Loucy (cell line): Measurements from ENCODE around the gene ERAP2.
"Not testable (repeated sequence)": the region's sequence is repeated elsewhere in the genome, so short reads cannot be mapped to it uniquely, and the experiment has no call there.

Experiments
- H2AFZ ChIP-seq: fragments of 200-600 bp; sonication (generic); 2 replicates; pipeline ENCODE4 v1.6.0; 2016; ENCODE audit warnings: antibody characterized with exemption, mild to moderate bottlenecking, low read length, moderate library complexity
- H3F3A ChIP-seq: fragments of 200-600 bp; 2 replicates; pipeline ENCODE4 v1.6.0; 2016; ENCODE audit warnings: antibody characterized with exemption, low read depth, mild to moderate bottlenecking
- H3K27me3 ChIP-seq: fragments of 200-600 bp; sonication (generic); 2 replicates; pipeline ENCODE4 v1.6.1; 2014; ENCODE audit warnings: low read length, mild to moderate bottlenecking; ENCODE audit not compliant: insufficient read depth, poor library complexity, severe bottlenecking
- H3K36me3 ChIP-seq: fragments of 200-600 bp; sonication (generic); 2 replicates; pipeline ENCODE4 v1.6.1; 2016; ENCODE audit warnings: low read length; ENCODE audit not compliant: insufficient read depth
- H3K4me1 ChIP-seq: fragments of 200-600 bp; sonication (generic); 2 replicates; pipeline ENCODE4 v1.5.1; 2014; ENCODE audit warnings: low read length, mild to moderate bottlenecking; ENCODE audit not compliant: insufficient read depth, poor library complexity, severe bottlenecking
- H3K4me2 ChIP-seq: fragments of 200-600 bp; sonication (generic); 2 replicates; pipeline ENCODE4 v1.6.0; 2014; ENCODE audit warnings: antibody characterized with exemption, low read length, low read depth, mild to moderate bottlenecking; ENCODE audit not compliant: poor library complexity, severe bottlenecking
- H3K4me3 ChIP-seq: fragments of 200-600 bp; sonication (generic); 2 replicates; pipeline ENCODE4 v1.5.1; 2014; ENCODE audit warnings: low read length, mild to moderate bottlenecking, mixed read lengths; ENCODE audit not compliant: poor library complexity, severe bottlenecking
- H3K79me2 ChIP-seq: fragments of 200-600 bp; sonication (generic); 2 replicates; pipeline ENCODE4 v1.6.1; 2014; ENCODE audit warnings: low read length; ENCODE audit not compliant: insufficient read depth
- H3K9ac ChIP-seq: fragments of 200-600 bp; sonication (generic); 2 replicates; pipeline ENCODE4 v1.6.0; 2014; ENCODE audit warnings: mild to moderate bottlenecking, low read depth, low read length, moderate library complexity; ENCODE audit not compliant: poor library complexity, severe bottlenecking
- H3K9me2 ChIP-seq: fragments of 200-600 bp; sonication (generic); replicated peaks from 2 replicates; pipeline ENCODE4 v1.6.1; 2016; ENCODE audit warnings: low read depth, low read length, mixed read lengths
- H3K9me3 ChIP-seq: fragments of 200-600 bp; sonication (generic); 2 replicates; pipeline ENCODE4 v1.6.1; 2014; ENCODE audit warnings: mild to moderate bottlenecking, antibody characterized with exemption, low read length, low read depth; ENCODE audit not compliant: insufficient read depth
- H4K20me1 ChIP-seq: fragments of 200-600 bp; sonication (generic); 2 replicates; pipeline ENCODE4 v1.6.0; 2014; ENCODE audit warnings: antibody characterized with exemption, low read length, mild to moderate bottlenecking; ENCODE audit not compliant: insufficient read depth, poor library complexity, severe bottlenecking
- CTCF ChIP-seq: fragments of 200-600 bp; sonication (generic); conservative IDR thresholded peaks from 2 replicates; pipeline ENCODE4 v1.5.1; 2014; ENCODE audit warnings: mild to moderate bottlenecking, antibody characterized with exemption, low read length
- EZH2phosphoT487 ChIP-seq: fragments of 200-600 bp; IDR thresholded peaks from 2 replicates; pipeline ENCODE4 v1.6.1; 2018; ENCODE audit warnings: antibody characterized with exemption, mild to moderate bottlenecking, moderate library complexity, borderline replicate concordance

ERAP2 gene

GRCh38 chr5:96928931-96929708 is 52.8 kb downstream of the ERAP2 start:
- Histone ChIP-seq H3K79me2 (peaks cover 43% of the 10 kb centered on the region), H3K4me2 (peak overlapping the region; percentile 34), H3K9me3 (no peaks in the 10 kb centered on the region), H3K4me3 (peak overlapping the region; percentile 3), H2AFZ (no peak overlapping the region), H3K36me3 (no peaks in the 10 kb centered on the region), H3K4me1 (peaks cover 64% of the 10 kb centered on the region), H4K20me1 (no peaks in the 10 kb centered on the region), H3K9me2 (no peaks in the 10 kb centered on the region), H3K9ac (no peak overlapping the region), H3F3A (0 out of 2 replicates have a peak, but pooled peaks cover 3% of the 10 kb centered on the region), H3K27me3 (no peaks in the 10 kb centered on the region)
- TF ChIP-seq EZH2phosphoT487: no peak
- no peak for TF ChIP-seq CTCF

DNA sequence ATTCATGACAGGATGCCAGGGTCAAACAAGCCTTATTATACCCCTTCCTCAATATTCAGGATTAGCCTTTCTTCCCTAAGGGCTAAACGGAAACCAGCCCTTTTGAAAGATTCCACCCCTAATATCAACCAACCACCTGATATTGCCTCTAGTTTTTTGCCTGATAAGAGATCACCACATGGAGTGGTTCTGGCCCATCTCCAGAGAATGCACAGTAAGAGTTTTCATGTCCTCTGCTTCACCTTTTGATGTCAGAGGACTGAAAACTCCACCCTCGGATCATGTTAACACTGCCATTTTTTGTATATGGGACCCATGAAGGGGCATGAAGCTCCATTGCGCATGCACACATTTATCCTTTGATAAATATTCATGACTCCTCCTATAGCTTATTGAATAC is 53.8 kb downstream of the ERAP2 start:
- Histone ChIP-seq H3K9ac (peak overlapping the region; percentile 15), H3K79me2 (peaks cover 45% of the 10 kb centered on the region), H3K36me3 (no peaks in the 10 kb centered on the region), H3K4me1 (peaks cover 62% of the 10 kb centered on the region), H3K9me3 (no peaks in the 10 kb centered on the region), H3F3A (0 out of 2 replicates have a peak, but pooled peaks cover under 1% of the 10 kb centered on the region), H4K20me1 (no peaks in the 10 kb centered on the region), H3K27me3 (no peaks in the 10 kb centered on the region), H2AFZ (no peak overlapping the region), H3K4me2 (peak overlapping the region; percentile 94), H3K9me2 (no peaks in the 10 kb centered on the region), H3K4me3 (peak overlapping the region; percentile 48)
- TF ChIP-seq EZH2phosphoT487 (no peak), CTCF (no peak)

DNA sequence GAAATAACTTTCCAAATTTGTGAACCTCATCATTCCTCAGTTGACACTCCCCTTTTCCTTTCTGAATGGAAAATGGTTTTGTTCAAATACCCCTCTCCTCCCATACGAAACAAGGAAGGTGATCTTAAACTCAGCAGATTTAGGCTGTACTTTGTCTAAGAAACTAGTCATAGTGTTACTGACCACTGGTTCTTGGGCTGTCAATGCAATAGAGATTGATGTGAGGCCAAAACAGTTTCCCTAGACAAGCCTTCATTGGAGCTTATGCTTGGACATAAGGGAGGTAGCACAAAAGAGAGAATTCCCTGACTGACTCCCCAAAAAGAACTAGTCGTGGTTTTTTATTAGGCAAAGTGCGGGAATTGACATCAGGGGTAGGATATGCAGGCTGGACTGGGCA is 54.3 kb downstream of the ERAP2 start:
- peaks cover 45% of the 10 kb centered on the region for H3K79me2 ChIP-seq
- H3F3A ChIP-seq: 0 out of 2 replicates have a peak, but pooled peaks cover 3% of the 10 kb centered on the region
- TF ChIP-seq EZH2phosphoT487 (no peak), CTCF (no peak)
- no peaks in the 10 kb centered on the region for H3K9me2 ChIP-seq
- peaks cover 60% of the 10 kb centered on the region for H3K4me1 ChIP-seq
- H3K9ac ChIP-seq: peak overlapping the region; percentile 27
- H3K27me3 ChIP-seq: no peaks in the 10 kb centered on the region
- H3K4me3 ChIP-seq: peak overlapping the region; percentile 48
- H3K36me3 ChIP-seq: no peaks in the 10 kb centered on the region
- H4K20me1 ChIP-seq: no peaks in the 10 kb centered on the region
- no peak overlapping the region for H2AFZ ChIP-seq
- no peaks in the 10 kb centered on the region for H3K9me3 ChIP-seq
- H3K4me2 ChIP-seq: peak overlapping the region; percentile 94

DNA sequence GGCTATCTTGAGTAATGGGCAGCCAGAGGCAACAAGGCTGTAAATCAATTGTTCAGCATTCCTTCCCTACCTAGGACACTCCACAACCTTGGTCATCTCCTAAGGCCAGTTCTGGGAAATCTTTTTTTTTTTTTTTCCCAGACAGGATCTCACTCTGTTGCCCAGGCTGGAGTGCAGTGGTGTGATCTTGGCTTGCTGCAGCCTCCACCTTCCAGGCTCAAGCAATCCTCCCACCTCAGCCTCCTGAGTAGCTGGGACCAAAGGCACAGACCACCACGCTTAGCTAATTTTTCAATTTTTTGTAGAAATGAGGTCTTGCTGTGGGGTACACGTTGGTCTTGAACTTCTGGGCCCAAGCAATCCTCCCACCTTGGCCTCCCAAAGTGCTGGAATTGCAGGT is 54.7 kb downstream of the ERAP2 start:
- Histone ChIP-seq H3K4me1 (peaks cover 60% of the 10 kb centered on the region), H3K4me2 (peak overlapping the region; percentile 94), H3K79me2 (peaks cover 46% of the 10 kb centered on the region), H3K9ac (peak overlapping the region; percentile 95), H3K4me3 (peak overlapping the region; percentile 83)
- H3K36me3 ChIP-seq, H3F3A ChIP-seq, H3K27me3 ChIP-seq, H3K9me3 ChIP-seq, H2AFZ ChIP-seq, H4K20me1 ChIP-seq, H3K9me2 ChIP-seq: not testable (repeated sequence)
